Thoracic aorta (tissue), 2 donors: ENCODE measurements around the gene MEOX2. TPM values are rescaled to one million over a fixed set of nuclear protein-coding genes. Genes with fewer than 3 reads are reported as not detected.

ENCODE experiments used
- ATAC-seq: fragments of 150-250 bp; one replicate; pipeline ENCODE4 v1.8.0; 2017; ENCODE audit warnings: low read depth; ENCODE audit not compliant: insufficient number of reproducible peaks, low FRiP score
- DNase-seq: peaks from one replicate; pipeline ENCODE4 v3.0.0-alpha.2; 2020; ENCODE audit warnings: low spot score
- H3K27ac ChIP-seq, 2 donors: fragments of 200-600 bp; sonication (generic); 1 replicate in 1 of 2; 2 replicates in 1 of 2; pipeline ENCODE4 v1.5.1; 2016; ENCODE audit warnings: mild to moderate bottlenecking in 2 of 2, moderate library complexity in 2 of 2
- H3K27me3 ChIP-seq: fragments of 200-600 bp; sonication (generic); replicated peaks from 2 replicates; pipeline ENCODE4 v1.6.0; 2016; ENCODE audit warnings: mild to moderate bottlenecking; ENCODE audit not compliant: insufficient read depth
- H3K36me3 ChIP-seq: fragments of 200-600 bp; sonication (generic); one replicate; pipeline ENCODE4 v1.5.1; 2016
- H3K4me1 ChIP-seq, 2 donors: fragments of 200-600 bp; sonication (generic); 1 replicate in 1 of 2; 2 replicates in 1 of 2; pipeline versions ENCODE4 v1.5.1 to v1.6.0; 2016; ENCODE audit warnings: low read depth in 2 of 2, mild to moderate bottlenecking in 1 of 2; ENCODE audit not compliant: control insufficient read depth in 1 of 2
- H3K4me3 ChIP-seq: fragments of 200-600 bp; sonication (generic); 2 replicates; pipeline ENCODE4 v1.5.1; 2016; ENCODE audit warnings: mild to moderate bottlenecking
- H3K9me3 ChIP-seq: fragments of 200-600 bp; sonication (generic); 2 replicates; pipeline ENCODE4 v1.5.1; 2016
- total RNA-seq, 2 donors: library from RNA; depleted of rRNA; stranded (reverse); fragments of >200 nt; gene quantifications; one replicate each; pipeline versions ENCODE4 v1.1.0 to v1.2.3, GENCODE V29; 2016
- TF ChIP-seq, protein P1 (sequence below): fragments of 200-600 bp; sonication (generic); IDR thresholded peaks from one replicate; pipeline ENCODE4 v1.5.1; 2019; ENCODE audit warnings: antibody characterized with exemption

MEOX2 gene
- total RNA-seq, 2 donors from 2014 or later: 9.5 to 9.9 TPM

DNA sequence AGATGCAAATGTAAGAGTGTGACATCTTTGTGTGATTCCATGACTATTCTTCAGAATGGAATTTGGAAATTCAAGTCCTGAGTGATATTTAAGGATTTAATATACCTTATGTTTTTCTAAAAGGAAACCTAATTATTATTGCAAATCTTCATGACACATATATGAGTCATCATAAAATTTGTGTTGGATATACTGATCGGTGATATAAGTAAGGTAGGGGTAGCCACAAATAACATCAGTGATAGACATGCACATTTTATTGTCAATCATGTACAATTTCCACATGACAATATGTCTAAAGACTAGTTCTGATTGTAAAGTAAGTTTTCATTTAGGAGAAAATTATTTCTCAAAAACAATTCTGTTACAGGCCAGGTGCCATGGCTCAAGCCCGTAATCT lies 65.0 kb downstream of the MEOX2 start:
- H3K27me3 ChIP-seq: no peaks in the 10 kb centered on the region
- ATAC-seq: no peak
- DNase-seq: no peak
- H3K4me1 ChIP-seq: peaks cover 0 to 11% of the 10 kb centered on the region in 2 donors
- H3K4me3 ChIP-seq: no peak overlapping the region
- TF ChIP-seq, protein P1, sequence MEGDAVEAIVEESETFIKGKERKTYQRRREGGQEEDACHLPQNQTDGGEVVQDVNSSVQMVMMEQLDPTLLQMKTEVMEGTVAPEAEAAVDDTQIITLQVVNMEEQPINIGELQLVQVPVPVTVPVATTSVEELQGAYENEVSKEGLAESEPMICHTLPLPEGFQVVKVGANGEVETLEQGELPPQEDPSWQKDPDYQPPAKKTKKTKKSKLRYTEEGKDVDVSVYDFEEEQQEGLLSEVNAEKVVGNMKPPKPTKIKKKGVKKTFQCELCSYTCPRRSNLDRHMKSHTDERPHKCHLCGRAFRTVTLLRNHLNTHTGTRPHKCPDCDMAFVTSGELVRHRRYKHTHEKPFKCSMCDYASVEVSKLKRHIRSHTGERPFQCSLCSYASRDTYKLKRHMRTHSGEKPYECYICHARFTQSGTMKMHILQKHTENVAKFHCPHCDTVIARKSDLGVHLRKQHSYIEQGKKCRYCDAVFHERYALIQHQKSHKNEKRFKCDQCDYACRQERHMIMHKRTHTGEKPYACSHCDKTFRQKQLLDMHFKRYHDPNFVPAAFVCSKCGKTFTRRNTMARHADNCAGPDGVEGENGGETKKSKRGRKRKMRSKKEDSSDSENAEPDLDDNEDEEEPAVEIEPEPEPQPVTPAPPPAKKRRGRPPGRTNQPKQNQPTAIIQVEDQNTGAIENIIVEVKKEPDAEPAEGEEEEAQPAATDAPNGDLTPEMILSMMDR: no peak
- H3K27ac ChIP-seq: no peak overlapping the region
- H3K36me3 ChIP-seq: no peaks in the 10 kb centered on the region
- H3K9me3 ChIP-seq: peaks cover 5% of the 10 kb centered on the region

DNA sequence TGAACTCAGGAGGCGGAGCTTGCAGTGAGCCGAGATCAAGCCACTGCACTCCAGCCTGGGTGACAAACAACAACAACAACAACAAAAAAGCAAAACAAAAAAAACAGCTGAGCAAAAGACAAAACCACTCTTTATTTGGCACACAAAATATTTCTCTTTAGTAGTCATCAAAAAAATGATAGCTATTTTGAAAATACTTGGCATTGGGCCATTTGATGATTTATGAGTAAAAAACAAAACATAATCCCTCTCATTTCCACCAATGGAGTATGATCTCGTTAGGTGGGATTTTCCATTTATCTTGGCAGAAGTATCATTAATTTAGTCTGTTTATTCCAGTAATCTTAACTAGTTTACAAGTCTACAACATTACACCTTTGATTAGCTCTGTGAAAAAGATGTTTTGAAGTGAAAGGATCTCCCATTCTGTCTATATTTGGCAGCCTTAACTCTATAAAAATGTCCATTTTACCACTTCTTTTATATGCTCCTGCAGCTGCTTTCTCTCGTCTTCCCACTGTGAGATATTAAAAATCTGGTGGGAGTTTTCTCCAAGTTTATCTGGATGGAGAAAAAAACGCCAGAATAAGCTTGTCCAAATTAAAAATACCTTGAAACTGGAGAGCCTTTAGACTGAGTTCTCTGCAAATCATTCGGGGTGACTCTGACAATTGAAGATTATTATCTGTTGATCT lies 65.8 kb downstream of the MEOX2 start:
- H3K27me3 ChIP-seq: no peaks in the 10 kb centered on the region
- DNase-seq (no peak), ATAC-seq (no peak)
- no peaks in the 10 kb centered on the region for H3K36me3 ChIP-seq
- H3K4me3 ChIP-seq: no peak overlapping the region
- no peak overlapping the region for H3K27ac ChIP-seq
- peaks cover 0 to 10% of the 10 kb centered on the region in 2 donors for H3K4me1 ChIP-seq
- H3K9me3 ChIP-seq: peaks cover 5% of the 10 kb centered on the region
- TF ChIP-seq, protein P1: no peak

DNA sequence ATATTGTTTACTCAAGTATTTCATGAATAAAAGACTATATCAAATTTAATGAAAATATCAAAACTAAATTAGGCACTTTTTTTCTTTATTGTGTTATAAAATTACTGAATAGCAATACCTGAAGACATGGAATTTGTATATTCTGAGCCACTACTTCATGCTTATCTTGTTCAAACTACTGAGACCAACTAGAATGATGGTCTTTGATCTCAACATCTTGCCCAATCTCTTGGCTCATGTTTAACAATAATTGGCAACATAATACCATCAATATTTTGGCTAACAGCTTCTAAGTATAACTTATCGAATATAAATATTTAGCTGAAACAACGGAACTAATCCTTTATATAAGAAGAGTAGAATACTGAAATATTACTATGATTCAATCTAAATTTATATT lies 68.2 kb downstream of the MEOX2 start:
- Histone ChIP-seq H3K27me3 (no peaks in the 10 kb centered on the region), H3K36me3 (no peaks in the 10 kb centered on the region), H3K4me1 (no peaks in the 10 kb centered on the region), H3K9me3 (no peaks in the 10 kb centered on the region), H3K4me3 (no peak overlapping the region), H3K27ac (no peak overlapping the region)
- ATAC-seq: no peak
- no peak for DNase-seq
- TF ChIP-seq, protein P1: no peak

DNA sequence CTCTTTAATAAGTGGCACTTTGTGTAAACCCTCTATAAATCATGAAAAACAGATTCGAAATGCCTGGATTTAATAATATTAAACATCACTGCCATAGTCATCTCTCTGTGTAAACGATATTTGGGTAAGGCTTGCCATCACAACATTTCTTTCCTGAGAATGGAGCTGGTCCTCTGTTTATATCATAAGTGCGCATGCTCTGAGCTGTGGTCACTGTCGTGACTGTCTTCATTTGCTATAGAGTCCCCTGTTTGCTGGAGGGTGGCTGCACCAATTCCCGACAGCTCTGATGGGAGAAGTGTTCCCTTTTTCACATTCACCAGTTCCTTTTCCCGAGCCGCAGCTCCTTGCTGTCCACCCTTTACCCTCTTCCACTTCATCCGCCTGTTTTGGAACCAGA lies 74.3 kb downstream of the MEOX2 start:
- Histone ChIP-seq H3K27me3 (no peaks in the 10 kb centered on the region), H3K9me3 (no peaks in the 10 kb centered on the region), H3K27ac (no peak overlapping the region), H3K4me1 (no peaks in the 10 kb centered on the region), H3K4me3 (no peak overlapping the region), H3K36me3 (no peaks in the 10 kb centered on the region)
- TF ChIP-seq, protein P1: no peak
- no peak for ATAC-seq
- no peak for DNase-seq

DNA sequence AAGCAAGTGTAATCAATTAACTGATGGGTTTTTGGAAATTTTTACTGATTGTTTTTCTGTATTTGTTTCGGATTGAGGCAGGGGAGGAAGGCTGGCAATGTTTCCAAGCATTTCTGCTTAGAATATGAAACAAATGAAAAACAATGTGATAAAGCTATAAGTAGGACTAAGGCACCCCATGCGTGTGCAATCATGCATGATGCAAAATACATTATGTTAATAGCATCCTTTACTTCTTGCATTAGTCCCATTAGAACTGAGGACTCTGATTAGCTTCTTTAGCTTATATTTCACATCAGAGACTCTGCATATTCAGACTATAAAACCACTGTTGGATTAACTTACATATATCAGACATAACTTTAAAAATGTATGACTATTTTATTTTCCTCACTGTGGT lies 76.0 kb downstream of the MEOX2 start:
- TF ChIP-seq, protein P1: no peak
- DNase-seq (no peak), ATAC-seq (no peak)
- no peaks in the 10 kb centered on the region for H3K9me3 ChIP-seq
- H3K4me1 ChIP-seq: no peaks in the 10 kb centered on the region
- no peaks in the 10 kb centered on the region for H3K27me3 ChIP-seq
- no peak overlapping the region for H3K27ac ChIP-seq
- H3K4me3 ChIP-seq: no peak overlapping the region
- no peaks in the 10 kb centered on the region for H3K36me3 ChIP-seq
